ENCODE data around the gene GRIK3.

Gene GRIK3

GRCh38 chr1:37032660-37033354 is 1.5 kb downstream of the GRIK3 start:
- TF ChIP-seq TCF12 (IDR thresholded peaks at IDR 0.05; ENCODE audit: low read depth) (no peak), REST (IDR thresholded peaks at IDR 0.05; ENCODE audit: low read depth) (no peak), RAD21 (IDR thresholded peaks at IDR 0.05; ENCODE audit: low read depth) (no peak), NFIC (IDR thresholded peaks at IDR 0.05) (no peak), ZBTB7A (IDR thresholded peaks at IDR 0.05; ENCODE audit: low read depth) (no peak), USF1 (IDR thresholded peaks at IDR 0.05) (no peak), EGR1 (IDR thresholded peaks at IDR 0.05) (no peak), MAX (IDR thresholded peaks at IDR 0.05) (no peak), TEAD4 (IDR thresholded peaks at IDR 0.05) (no peak), EP300 (IDR thresholded peaks at IDR 0.05; ENCODE audit: borderline replicate concordance) (no peak), FOXM1 (IDR thresholded peaks at IDR 0.05; ENCODE audit: borderline replicate concordance, low read depth) (no peak), TAF1 (IDR thresholded peaks at IDR 0.05; ENCODE audit: low read depth) (no peak), CEBPB (IDR thresholded peaks at IDR 0.05) (no peak), YY1 (IDR thresholded peaks at IDR 0.05; ENCODE audit: low read depth) (no peak), CREB1 (IDR thresholded peaks at IDR 0.05; ENCODE audit: low read depth) (no peak)

- TF ChIP-seq EP300 (IDR thresholded peaks at IDR 0.05; ENCODE audit: borderline replicate concordance): no peak
- TF ChIP-seq NFIC (IDR thresholded peaks at IDR 0.05): no peak
- TF ChIP-seq TEAD4 (IDR thresholded peaks at IDR 0.05): no peak
- no peak for TF ChIP-seq USF1 (IDR thresholded peaks at IDR 0.05)
- no peak for TF ChIP-seq ZBTB7A (IDR thresholded peaks at IDR 0.05; ENCODE audit: low read depth)
- TF ChIP-seq REST (IDR thresholded peaks at IDR 0.05; ENCODE audit: low read depth): no peak
- no peak for TF ChIP-seq EGR1 (IDR thresholded peaks at IDR 0.05)
- TF ChIP-seq TAF1 (IDR thresholded peaks at IDR 0.05; ENCODE audit: low read depth): no peak
- no peak for TF ChIP-seq CREB1 (IDR thresholded peaks at IDR 0.05; ENCODE audit: low read depth)
These were observed 2.4 kb downstream of the GRIK3 start for GRCh38 chr1:37031871-37032270.

GRCh38 chr1:37031429-37031828 is 2.9 kb downstream of the GRIK3 start:
- TF ChIP-seq YY1 (IDR thresholded peaks at IDR 0.05; ENCODE audit: low read depth) (no peak), EP300 (IDR thresholded peaks at IDR 0.05; ENCODE audit: borderline replicate concordance) (no peak), REST (IDR thresholded peaks at IDR 0.05; ENCODE audit: low read depth) (no peak), TAF1 (IDR thresholded peaks at IDR 0.05; ENCODE audit: low read depth) (no peak), NFIC (IDR thresholded peaks at IDR 0.05) (no peak), FOXM1 (IDR thresholded peaks at IDR 0.05; ENCODE audit: borderline replicate concordance, low read depth) (no peak), MAX (IDR thresholded peaks at IDR 0.05) (no peak), CREB1 (IDR thresholded peaks at IDR 0.05; ENCODE audit: low read depth) (no peak), EGR1 (IDR thresholded peaks at IDR 0.05) (no peak), ZBTB7A (IDR thresholded peaks at IDR 0.05; ENCODE audit: low read depth) (no peak)

- no peak for TF ChIP-seq TCF12 (IDR thresholded peaks at IDR 0.05; ENCODE audit: low read depth)
- TF ChIP-seq NFIC (IDR thresholded peaks at IDR 0.05): no peak
- TF ChIP-seq ZBTB7A (IDR thresholded peaks at IDR 0.05; ENCODE audit: low read depth): no peak
- no peak for TF ChIP-seq TEAD4 (IDR thresholded peaks at IDR 0.05)
- TF ChIP-seq FOXM1 (IDR thresholded peaks at IDR 0.05; ENCODE audit: borderline replicate concordance, low read depth): no peak
- TF ChIP-seq MAX (IDR thresholded peaks at IDR 0.05): no peak
- no peak for TF ChIP-seq REST (IDR thresholded peaks at IDR 0.05; ENCODE audit: low read depth)
- no peak for TF ChIP-seq YY1 (IDR thresholded peaks at IDR 0.05; ENCODE audit: low read depth)
- no peak for TF ChIP-seq EGR1 (IDR thresholded peaks at IDR 0.05)
- TF ChIP-seq TAF1 (IDR thresholded peaks at IDR 0.05; ENCODE audit: low read depth): no peak
- no peak for TF ChIP-seq CEBPB (IDR thresholded peaks at IDR 0.05)
- no peak for TF ChIP-seq CREB1 (IDR thresholded peaks at IDR 0.05; ENCODE audit: low read depth)
These were observed 5.2 kb downstream of the GRIK3 start for GRCh38 chr1:37028981-37029617.
